HG03378 (cell line): ENCODE data around the gene MICALL1.
"Not testable (repeated sequence)": the region's sequence is repeated elsewhere in the genome, so short reads cannot be mapped to it uniquely, and the experiment has no call there.

Experiments used
- ATAC-seq: cut with Tn5 transposase; IDR thresholded peaks from one replicate; pipeline ENCODE4 v1.9.1; 2021; ENCODE audit warnings: mild to moderate bottlenecking, moderate library complexity; ENCODE audit not compliant: unreplicated experiment

The MICALL1 gene

DNA sequence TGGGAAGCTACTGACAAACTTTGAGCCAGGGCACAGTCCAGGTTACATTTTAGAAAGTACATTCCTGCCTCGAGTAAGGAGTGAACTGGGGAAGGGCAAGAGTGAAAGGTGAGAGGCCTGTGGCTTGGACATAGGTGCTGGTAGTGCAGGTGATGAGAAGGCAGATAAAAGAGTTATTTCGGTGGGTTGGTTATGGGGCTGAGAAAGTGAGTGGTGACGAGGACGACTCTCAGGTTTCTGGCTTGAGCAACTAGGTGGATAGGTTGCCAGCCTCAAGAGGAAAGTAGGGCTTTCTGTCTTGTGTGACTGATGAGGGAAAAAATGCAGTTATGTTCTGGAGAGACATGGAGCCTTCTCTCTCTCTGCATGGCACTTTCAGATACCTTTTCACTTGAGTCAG lies 51.1 kb downstream of the MICALL1 start:
- ATAC-seq = no peak

DNA sequence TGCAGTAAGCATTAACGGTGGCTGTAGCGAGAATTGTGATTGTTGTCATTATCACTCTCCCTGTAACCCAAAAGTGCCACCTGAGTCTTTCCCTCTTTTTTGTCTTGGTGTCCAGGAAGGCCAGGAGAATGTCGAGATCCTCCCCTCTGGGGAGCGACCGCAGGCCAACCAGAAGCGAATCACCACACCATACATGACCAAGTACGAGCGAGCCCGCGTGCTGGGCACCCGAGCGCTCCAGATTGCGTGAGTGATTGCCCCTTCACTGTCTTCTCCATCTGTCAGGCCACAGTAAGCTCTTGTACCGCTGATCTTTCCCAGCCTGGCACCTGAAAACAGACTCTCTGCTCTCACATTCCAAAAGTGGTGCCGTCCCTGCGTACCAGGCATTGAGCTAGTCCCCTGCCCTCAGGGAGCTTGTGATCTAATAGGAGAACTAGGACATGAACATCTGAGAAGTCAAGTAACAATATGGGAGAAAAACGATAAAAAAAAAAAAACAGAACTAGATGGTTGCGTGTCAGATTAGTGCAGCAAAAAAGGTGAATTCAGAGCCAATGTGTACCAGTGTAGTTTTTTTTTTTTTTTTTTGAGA lies 53.2 kb downstream of the MICALL1 start:
- ATAC-seq = no peak

DNA sequence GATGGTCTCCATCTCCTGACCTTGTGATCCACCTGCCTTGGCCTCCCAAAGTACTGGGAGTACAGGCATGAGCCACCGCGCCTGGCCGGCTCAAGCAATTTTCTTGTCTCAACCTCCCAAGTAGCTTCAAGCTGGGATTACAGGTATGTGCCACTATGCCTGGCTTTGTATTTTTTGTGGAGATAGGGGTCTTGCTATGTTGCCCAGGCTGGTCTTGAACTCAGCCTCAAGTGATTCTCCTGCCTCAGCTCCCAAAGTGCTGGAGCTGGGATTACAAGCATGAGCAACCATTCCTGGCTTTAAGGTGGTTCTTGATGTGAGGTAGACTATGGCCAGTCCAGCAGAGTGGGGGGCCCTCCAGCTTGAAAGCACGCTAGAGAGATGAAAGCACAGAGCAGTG lies 55.0 kb downstream of the MICALL1 start:
- ATAC-seq = no peak

DNA sequence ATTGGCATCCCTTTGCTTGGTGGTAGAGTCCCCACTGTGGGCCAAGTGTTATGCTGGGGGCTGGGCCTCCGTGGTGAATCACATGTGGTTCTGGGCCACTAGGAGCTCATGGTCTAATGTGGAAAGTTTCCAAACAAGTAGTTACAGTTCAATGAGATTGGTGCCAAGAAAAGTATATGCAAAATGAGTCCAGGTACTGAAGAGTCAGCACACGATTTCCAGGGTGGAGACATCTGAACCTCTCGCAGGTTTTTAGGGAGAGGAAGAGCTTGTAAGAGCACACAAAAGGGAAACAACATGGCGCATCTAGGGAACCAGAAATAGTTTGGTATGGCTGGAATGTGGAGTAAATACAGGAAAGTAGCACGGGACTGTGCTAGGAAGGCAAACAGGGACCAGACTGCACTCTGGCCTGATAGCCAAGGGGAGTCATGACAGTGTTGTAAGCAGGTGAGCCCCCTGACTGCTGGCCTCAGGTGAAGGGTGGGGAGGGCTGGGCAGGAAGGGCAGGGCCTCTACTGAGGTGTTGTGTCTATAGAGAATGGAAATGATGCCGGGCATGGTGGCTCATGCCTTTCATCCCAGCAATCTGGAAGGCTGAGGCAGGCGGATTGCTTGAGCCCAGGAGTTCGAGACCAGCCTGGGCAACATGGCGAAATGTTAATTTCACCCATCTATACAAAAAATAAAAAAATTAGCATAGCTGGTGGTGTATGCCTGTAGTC lies 60.0 kb downstream of the MICALL1 start:
- no peak for ATAC-seq

DNA sequence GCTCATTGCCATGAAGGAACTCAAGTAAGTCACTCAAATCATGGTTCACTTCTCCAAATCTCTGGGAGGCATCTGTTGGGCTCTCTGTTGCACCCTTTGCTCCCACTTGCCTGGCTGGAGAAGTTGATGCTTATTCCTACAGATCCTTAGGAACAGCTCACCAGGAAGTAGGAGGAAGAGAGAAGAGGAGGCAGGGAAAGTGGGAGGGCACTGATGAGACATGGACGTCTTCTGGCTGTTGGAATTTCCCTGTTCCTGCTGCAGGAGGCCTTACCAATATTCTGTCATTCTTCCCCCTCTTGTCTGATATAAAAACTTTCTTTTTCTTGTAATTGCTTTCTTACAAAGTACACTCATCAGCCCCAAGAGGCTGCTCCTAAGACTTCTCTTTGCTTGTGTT lies 61.0 kb downstream of the MICALL1 start:
- ATAC-seq = no peak

DNA sequence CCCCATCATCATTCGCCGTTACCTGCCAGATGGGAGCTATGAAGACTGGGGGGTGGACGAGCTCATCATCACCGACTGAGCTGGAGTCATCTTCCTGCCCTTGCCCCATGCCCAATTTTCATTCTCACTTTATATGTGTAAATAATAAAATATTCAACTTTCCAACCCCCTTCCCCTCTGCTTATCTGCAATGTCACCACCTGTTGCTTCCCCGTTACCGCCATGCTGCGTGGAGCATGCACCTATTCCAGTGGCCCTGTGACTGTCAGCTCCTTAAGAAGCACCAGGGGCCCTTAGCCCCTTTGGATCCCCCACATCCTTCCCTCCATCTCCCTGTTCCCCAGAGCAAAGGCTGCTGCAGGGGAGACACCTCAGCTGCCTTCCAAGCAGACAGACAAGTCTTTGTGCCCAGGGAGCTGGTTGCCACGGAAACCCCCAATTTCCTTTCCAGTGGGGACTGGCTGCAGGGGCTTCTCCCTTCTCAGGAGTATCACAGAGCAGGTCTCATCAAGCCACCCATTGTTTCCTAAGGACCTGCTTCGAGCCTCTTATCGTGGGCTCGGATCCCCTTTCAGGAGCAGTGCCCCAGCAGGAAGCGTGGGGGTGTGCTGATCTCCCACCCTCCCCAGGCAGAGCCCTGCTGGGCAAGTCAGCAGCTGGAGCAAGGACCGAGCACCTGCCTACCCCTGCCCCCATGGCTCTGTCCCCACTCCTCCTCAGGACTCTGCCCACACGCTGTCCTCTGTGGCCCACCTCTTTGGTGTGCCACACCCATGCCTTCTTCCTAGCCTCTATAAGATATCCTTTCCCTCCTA lies 61.7 kb downstream of the MICALL1 start:
- no peak for ATAC-seq

DNA sequence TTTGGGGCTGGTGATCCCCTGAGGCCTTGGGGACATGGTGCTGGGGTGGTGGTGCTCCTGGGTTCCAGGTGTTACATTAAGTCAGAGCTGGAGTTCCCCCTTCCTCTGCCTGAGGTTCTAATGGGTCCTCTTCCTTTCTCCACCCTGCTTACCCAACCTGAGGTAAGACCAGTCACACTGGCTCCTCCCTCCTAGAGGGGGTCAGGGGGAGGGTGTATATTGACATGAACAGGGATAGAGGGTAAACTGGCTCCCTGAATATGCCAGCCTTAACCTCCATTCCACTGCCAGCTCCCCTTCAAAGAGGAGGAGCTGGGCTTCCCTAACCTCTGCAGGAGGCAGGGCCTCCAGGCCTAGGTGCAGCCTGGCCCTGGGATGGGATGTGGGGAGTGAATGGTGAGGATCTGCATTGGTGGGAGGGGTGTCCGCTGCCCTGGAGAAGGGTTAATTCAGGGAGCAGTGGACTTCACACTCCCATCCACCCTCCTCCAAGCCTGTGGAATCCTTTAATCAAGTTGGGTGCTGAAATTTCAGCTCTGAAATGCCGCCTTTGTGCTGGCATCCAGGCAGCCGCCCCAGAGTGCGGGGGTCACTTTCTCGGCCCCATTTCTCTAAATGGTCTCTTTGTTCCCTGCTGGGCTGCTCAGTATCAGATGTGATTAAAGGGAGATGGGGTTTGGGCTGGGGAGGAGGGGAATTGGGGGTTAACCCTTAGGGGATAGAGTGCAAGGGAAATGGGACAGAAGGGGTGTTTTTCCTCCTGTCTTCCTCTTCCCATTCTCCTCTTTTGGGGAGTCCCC lies 62.6 kb downstream of the MICALL1 start:
- no peak for ATAC-seq

DNA sequence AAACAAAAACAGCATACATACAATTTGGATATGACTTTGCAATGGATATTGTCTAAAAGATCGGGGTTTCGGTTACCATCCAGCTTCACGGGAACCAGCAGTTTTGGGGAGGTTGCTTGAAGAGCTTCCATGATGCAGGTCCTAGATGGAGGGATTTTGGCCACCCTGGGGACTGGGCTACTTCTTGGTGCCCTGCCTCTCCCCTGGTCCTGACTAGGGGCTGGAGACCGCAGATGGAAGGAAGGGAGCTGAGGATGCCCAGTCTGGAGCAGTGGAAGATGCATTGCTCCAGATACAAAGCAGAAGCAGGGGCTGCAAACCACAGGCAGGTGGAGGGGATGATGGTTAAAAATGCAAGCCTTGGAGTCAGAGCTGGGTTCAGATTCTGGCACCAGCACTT lies 64.8 kb downstream of the MICALL1 start:
- no peak for ATAC-seq

DNA sequence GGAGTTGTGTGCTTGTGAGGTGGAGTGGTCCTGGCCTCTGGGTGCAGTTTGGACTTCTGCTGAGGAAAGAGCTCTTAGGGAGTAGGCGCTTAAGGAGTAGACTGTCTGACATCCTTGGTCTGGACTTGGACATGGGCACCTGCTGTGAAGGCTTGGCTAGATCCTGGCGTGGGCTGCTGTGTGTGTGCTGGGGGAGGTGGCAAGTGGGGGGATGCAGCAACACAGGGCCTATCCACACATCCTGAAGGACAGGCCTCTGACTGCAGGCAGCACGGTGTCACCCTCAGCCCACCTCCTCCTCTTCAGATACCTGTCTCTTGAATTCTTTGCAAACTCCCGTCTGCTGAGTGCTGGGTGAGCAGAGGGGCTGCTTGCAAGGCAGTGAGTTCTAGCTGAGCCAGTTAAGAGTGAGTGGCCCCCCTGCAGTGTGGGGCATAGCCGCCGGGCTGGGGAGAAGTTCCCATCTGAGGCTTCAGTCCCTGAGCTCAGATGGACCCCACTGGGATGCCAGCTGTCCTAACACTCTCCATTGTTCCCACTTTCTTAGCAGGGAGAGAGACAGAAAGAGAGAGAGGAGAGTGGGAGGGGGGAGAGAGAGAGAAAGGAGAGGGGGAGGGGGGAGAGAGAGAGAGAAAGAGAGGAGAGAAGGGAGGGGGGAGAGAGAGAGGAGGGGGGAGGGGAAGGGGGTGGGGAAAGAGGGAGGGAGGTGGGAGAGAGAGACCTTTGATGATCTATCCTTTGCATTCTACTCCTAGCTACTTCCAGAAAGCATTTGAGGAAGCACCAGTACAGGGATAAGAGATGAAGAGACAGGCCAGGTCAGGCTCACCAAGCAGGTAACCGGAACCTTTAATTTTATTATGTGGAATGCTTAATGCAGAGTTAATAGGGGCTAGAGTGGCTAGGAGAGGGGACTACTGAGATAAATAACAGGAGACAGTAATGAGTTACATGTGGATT lies 65.7 kb downstream of the MICALL1 start:
- no peak for ATAC-seq

DNA sequence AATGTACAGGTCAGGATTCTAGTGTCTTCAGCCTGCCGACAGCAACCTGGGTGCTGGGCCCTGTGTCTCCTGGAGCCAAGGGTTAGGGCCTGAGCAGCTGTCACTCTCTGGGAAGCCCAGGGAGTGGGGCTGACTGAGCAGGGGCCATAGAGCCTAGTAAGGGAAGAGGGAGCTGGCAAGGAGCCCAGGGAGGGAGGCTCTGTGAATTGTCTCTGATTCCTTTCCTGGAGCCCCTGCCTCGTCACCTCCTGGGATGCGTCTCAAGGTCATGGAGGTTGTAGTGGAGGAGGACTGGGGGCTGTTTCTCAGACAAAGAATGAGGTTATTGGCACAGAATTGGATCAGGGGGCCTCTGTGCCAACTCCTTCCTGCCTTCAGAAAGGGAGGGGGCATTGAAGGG lies 66.4 kb downstream of the MICALL1 start:
- ATAC-seq = no peak

DNA sequence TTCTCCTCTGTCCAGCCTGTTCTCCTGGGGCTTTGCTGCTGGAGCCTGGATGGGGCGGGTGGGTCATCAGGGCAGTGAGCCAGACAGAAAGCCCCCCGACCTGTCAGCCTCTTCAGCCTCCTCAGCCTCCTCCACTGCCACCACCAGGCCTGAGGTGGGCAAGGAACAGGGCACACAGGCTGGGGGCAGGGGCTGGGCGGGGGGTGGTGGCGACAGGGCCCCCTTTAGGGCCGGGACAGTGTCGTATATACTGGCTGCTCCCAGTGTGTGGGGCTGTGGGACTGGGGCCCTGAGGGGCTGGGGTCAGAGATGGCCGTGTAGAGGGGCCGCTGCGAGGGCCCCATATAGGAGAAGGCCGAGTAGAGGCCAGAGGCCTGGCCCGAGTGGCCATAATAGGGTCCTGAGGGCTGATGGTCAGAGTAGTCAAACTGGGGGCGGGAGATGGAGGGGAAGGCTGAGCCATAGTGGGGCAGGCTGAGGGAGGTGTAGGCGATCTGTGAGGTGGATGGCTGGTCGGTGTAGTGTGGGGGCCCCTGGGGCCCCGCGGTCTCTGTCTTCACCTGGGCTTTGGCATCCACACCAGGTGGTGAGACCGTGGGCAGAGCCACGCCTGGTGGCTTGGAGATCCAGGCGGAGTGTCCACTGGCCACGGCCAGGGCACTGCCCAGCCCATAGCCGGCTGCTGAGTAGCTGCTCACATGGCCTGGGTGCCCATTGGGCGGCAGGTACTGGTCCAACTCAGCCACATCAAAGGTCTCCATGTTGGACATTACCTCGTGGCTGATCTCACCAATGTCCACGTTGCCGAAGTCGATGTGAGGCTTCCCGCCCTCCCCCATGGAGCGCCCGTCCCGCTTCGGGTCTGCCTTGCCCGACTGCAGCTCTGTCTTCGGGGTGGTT lies 67.4 kb downstream of the MICALL1 start:
- no peak for ATAC-seq

DNA sequence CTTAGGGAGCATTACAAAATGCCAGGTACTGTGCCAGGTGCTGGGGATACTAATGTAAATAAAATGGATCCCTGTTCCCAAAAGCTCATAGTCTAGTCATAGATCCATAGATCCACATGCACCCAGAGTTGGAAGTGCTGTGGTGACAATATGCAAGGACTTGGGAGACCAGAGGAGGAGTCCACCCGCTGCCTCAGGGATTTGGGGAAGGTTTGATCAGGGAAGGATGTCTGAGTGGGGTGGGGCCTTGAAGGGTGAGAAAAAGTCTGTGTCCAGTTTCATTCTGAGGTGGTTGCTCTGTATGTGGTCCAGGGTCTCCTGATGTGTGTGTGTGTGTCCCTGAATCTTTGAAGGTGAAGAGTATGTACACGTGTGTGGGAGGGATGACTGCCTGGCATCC lies 69.1 kb downstream of the MICALL1 start:
- ATAC-seq = no peak

DNA sequence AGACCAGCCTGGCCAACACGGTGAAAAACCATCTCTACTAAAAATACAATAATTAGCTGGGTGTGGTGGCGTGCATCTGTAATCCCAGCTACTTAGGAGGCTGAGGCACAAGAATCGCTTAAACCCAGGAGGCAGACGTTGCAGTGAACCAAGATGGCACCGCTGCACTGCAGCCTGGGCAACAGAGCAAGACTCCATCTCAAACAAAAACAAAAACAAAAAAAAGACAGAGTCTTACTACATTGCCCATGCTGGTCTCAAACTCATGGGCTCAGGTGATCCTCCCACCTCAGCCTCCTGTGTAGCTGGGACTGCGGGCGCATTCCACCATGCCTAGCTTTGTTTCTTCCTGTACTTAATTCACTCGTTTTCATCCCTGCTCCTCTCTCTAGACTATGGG lies 69.9 kb downstream of the MICALL1 start:
- not testable (repeated sequence) for ATAC-seq

DNA sequence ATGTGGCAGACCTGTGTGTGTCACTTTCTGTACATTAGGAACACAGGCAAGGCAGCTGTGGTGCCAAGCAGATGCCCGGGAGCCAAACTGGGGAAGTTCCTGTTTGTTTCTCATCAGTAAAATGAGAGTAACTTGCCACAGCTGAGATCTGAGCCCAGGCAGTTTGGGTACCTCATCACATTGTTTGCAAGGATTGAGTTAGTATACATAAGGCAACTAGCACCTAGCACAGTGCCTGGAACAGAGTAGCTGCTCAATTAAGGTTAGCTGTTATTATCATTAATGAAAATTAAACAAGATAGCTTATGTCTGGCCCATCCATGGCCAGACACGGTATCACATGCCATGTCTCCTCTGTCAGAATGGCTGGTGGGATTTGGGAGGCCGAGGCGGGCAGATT lies 70.5 kb downstream of the MICALL1 start:
- ATAC-seq = no peak

DNA sequence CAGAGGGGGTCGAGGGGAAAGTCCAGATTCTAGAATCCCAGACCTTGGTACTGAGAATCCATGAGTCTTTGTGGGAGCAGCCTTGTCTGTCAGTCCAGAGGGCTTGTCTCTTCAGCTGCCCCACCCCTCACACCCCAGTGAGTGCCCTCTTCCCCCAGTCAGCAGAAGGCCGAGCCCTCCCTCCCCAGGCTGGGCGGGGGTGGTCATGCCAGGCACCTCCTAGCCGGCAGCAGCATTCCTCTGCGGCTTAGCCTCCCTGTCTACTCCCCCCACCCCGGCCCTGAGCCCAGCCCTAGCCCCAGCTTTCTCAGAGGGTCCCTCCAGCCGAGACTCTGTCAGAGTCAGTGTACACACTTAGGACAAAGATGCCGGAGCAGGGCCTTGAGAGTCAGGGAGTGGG lies 73.7 kb downstream of the MICALL1 start:
- ATAC-seq = no peak

DNA sequence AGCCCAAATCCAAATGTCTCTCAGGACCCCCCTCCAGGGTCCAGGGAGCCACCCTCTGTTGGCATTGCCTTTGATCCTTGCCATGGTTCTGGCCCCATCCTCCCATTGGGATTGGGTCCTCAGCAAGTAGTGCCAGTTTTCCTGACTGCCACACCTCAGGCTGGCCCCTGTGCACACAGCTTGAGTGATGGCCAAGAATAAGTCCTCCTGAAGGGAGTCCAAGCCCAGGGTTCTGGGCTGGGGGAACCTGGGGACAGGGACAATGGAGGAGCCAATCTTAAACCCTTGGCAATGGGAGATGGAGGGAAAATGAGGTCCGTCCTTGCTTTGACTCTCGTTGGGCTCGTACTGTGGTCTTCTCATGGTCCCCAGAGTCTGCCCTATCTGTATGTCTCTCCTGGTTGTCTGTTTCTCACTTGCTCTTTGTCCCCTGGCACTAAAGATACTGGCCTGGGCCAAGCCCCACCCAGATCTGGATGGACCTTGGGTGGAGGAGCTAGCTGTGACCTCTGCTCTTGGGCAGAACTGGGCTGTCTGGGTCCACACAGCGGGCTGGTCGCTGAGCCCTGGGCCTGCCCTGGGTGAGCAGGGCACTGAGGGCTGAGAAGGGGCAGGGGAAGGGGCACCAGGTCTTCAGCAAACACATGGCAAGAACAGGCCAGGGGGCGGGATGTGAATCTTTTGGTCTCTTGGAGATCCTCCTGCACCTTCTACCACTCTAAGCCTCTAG lies 75.3 kb downstream of the MICALL1 start:
- ATAC-seq = no peak

DNA sequence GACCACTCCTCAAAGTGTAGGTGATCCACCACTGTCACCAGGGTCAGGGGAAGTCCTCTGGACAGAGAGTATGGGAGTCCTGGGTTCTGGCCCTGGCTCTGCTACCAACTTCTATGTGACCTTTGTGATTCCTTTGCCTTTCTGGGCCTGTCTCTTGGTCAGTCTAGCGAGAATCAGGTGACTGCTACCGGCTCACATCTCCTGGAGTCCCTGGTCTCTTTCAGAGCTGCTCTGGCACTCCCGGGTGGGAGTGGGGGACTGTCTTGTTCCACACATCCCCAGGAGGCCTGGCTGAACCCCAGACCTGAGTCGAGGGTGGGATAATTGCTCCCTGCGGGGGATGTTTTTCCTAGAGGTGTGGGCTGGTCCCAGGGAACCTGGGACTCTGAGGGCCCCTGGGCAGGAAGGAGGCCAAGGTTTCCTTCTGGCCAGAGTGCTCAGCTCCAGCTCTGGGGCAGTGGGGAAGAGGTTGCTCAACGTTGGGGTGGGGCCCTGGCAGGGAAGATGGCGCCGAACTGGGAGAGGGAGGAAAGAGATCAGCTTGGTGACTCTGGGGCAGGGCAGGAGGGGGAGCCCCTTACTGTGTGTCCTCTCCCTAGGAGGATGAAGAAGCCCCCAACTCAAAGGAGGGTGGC lies 76.2 kb downstream of the MICALL1 start:
- no peak for ATAC-seq
